ENCODE results near the gene DYNLT2B.

- TF ChIP-seq, protein P1, sequence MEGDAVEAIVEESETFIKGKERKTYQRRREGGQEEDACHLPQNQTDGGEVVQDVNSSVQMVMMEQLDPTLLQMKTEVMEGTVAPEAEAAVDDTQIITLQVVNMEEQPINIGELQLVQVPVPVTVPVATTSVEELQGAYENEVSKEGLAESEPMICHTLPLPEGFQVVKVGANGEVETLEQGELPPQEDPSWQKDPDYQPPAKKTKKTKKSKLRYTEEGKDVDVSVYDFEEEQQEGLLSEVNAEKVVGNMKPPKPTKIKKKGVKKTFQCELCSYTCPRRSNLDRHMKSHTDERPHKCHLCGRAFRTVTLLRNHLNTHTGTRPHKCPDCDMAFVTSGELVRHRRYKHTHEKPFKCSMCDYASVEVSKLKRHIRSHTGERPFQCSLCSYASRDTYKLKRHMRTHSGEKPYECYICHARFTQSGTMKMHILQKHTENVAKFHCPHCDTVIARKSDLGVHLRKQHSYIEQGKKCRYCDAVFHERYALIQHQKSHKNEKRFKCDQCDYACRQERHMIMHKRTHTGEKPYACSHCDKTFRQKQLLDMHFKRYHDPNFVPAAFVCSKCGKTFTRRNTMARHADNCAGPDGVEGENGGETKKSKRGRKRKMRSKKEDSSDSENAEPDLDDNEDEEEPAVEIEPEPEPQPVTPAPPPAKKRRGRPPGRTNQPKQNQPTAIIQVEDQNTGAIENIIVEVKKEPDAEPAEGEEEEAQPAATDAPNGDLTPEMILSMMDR (conservative IDR thresholded peaks at IDR 0.05): no peak
- no peak for TF ChIP-seq ZFX (IDR thresholded peaks at IDR 0.05)
These were observed 25.6 kb downstream of the DYNLT2B start for GRCh38 chr3:196292286-196292923.

All from C4-2B (cell line).